C4-2B (cell line): ENCODE data around the gene WBP2.
A peak's percentile ranks its signal among the peaks of the same experiment; 100 is the strongest.
"Not testable (repeated sequence)": the region's sequence is repeated elsewhere in the genome, so short reads cannot be mapped to it uniquely, and the experiment has no call there.

ENCODE experiments used
- H3K27ac ChIP-seq: fragments of 450-650 bp; 2 replicates; pipeline ENCODE4 v1.5.1; 2017
- ZFX ChIP-seq: fragments of 450-650 bp; IDR thresholded peaks from 2 replicates; pipeline ENCODE4 v1.6.1; 2017
- TF ChIP-seq, protein P1 (sequence below): fragments of 450-650 bp; conservative IDR thresholded peaks from 2 replicates; pipeline ENCODE4 v1.5.1; 2017; ENCODE audit warnings: mild to moderate bottlenecking

The WBP2 gene

DNA sequence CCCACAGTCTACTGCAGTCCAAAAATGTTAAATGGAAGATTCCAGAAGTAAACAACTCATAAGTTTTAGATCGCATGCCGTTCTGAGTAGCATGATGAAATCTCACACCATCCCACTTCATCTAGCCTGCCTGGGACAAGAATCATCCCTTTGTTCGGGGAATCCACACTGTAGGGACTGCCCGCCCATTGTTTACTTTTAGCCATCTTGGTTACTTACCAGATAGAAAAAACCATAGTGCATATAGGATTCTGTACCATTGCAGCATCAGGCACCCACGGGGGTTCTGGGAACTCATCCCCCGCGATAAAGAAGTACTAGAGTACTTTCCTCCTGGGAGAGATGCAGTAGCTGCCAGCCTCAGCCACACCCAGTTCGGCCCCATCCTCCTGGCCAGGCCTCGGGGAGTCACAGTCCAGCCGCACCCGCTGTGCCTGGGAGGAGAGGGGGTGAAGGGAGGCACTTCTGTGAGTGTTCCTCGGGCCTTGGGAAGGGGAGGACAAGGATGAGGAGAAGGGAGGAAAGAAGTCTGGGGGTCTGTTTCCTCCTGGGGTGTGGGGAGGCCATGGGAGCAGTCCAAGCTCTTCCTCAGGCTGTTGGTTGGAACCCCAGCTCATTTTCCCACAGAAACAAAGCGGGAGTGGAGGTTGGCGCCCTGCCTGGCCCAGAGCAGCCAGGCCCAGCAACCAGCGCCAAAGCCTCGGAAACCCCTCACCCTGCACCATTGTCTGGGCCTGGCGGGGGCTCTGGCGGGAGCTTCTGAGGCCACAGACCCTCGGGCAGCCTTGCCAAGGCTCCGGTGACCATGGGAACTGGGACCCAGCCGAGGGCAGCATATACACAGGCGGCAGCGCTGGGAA is 14.4 kb upstream of the WBP2 start:
- H3K27ac ChIP-seq: no peak overlapping the region

DNA sequence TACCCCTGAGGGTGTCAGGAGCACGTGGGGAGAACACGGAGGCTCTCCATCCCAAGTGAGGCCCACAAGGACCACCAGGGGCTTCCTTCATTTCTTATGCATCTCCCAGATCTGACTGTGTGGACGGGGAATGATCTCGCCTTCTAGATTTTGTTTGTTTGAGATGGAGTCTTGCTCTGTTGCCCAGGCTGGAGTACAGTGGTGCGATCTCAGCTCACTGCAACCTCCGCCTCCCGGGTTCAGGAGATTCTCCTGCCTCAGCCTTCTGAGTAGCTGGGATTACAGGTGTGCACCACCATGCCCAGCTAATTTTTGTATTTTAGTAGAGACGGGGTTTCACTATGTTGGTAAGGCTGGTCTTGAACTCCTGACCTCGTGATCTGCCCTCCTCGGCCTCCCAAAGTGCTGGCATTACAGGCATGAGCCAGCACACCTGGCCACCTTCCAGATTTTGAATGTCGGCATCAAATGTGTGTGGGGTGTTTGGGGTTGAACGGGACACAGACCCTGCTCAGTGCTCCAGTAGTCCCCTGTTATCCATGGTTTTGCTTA is 13.7 kb upstream of the WBP2 start:
- not testable (repeated sequence) for H3K27ac ChIP-seq

More for the DNA sequence above, 14.4 kb upstream of the WBP2 start:
- TF ChIP-seq, protein P1, sequence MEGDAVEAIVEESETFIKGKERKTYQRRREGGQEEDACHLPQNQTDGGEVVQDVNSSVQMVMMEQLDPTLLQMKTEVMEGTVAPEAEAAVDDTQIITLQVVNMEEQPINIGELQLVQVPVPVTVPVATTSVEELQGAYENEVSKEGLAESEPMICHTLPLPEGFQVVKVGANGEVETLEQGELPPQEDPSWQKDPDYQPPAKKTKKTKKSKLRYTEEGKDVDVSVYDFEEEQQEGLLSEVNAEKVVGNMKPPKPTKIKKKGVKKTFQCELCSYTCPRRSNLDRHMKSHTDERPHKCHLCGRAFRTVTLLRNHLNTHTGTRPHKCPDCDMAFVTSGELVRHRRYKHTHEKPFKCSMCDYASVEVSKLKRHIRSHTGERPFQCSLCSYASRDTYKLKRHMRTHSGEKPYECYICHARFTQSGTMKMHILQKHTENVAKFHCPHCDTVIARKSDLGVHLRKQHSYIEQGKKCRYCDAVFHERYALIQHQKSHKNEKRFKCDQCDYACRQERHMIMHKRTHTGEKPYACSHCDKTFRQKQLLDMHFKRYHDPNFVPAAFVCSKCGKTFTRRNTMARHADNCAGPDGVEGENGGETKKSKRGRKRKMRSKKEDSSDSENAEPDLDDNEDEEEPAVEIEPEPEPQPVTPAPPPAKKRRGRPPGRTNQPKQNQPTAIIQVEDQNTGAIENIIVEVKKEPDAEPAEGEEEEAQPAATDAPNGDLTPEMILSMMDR: no peak
- TF ChIP-seq ZFX: no peak

DNA sequence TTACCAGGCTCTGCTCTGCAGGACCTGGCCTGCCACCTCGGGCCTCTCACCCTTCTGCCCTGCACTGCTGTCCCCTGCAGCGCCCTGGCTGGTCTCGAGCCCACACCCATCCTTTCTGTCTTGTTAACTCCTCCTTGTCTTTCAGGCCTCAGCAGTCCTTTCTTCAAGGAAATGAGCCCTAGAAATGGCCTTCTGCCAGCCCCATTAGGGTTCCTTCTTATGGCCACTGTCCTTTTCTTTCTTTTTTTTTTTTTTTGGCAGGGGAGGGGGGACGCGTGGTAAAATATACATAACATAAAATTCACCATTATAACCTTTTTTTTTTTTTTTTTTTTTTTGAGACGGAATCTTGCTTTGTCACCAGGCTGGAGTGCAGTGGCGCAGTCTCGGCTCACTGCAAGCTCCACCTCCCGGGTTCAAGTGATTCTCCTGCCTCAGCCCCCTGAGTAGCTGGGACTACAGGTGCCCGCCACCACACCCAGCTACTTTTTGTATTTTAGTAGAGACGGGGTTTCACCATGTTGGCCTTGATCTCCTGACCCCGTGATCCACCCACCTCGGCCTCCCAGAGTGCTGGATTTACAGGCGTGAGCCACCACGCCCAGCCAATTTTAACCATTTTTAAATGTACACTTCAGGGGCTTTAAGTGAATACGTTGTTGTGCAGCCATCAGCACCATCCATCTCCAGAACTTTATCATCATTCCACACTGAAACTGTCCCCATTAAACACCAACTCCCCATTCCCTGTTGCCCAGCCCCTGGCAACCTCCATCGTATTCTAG is 10.5 kb upstream of the WBP2 start:
- H3K27ac ChIP-seq: not testable (repeated sequence)

DNA sequence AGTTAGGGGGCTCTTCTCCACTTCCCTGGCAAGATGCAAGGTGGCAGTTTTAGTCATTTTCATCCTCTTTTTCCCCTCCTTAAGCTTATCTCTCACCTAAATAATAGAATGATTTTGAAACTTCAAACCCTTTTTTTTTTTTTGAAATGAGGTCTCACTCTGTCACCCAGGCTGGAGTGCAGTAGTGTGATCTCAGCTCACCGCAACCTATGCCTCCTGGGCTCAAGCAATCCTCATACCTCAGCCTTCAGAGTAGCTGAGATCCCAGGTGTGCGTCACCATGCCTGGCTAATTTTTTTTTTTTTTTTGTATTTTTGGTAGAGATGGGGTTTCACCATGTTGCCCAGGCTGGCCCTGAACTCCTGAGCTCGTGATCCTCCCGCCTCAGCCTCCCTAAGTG is 9.8 kb upstream of the WBP2 start:
- H3K27ac ChIP-seq: not testable (repeated sequence)

DNA sequence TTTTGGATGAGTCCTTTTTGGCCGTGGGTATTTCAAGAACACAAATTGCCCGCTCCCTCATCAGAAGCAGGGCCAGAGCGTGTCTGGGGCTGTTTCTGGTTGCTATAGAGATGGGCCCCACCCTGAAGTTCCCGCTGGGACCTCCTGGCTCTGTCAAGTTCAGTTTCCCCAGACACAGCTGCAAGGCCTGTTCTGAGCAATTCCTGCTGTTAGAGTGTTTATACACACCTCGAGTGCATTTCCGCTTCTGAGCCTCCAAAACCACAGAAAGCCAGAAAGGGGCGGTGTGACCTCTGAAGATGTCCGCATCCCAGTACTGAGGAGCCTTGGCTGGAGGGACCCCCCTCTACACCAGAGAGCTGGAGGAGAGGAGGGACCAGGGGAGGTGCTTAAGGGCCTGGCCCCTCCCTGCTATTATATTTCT is 9.3 kb upstream of the WBP2 start:
- H3K27ac ChIP-seq: no peak overlapping the region

DNA sequence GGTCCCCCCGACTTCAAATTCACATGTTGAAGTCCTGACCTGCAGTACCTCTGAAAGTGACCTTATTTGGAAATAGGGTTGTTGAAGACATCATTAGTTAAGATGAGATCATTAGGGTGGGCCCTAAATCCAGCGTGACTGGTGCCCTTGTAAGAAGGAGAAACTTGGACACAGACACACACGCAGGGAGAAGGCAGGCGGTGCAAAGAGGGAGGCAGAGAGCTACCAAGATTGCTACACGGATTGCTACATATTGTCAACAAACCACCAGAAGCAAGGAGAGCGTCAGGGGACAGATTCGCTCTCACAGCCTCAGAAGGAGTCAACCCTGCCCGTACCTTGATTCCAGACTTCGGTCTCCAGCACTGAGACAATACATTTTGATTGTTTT is 6.8 kb upstream of the WBP2 start:
- H3K27ac ChIP-seq: no peak overlapping the region
- no peak for TF ChIP-seq ZFX
- TF ChIP-seq, protein P1: no peak

More for the DNA sequence above, 9.3 kb upstream of the WBP2 start:
- TF ChIP-seq, protein P1: no peak
- no peak for TF ChIP-seq ZFX

DNA sequence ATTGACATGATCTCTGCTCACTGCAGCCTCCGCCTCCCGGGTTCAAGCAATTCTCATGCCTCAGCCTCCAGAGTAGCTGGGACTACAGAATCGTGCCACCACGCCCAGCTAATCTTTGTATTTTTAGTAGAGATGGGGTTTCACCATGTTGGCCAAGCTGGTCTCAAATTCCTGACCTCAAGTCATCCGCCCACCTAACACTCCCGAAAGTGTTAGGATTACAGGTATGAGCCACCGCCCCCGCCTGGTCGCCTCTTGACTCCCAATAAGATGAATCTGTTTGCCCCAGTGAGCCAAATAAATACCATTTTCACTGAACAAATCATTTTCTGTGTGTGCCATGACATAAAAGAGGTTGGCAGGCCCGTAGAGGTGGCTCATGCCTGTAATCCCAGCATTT is 4.2 kb upstream of the WBP2 start:
- H3K27ac ChIP-seq: not testable (repeated sequence)

DNA sequence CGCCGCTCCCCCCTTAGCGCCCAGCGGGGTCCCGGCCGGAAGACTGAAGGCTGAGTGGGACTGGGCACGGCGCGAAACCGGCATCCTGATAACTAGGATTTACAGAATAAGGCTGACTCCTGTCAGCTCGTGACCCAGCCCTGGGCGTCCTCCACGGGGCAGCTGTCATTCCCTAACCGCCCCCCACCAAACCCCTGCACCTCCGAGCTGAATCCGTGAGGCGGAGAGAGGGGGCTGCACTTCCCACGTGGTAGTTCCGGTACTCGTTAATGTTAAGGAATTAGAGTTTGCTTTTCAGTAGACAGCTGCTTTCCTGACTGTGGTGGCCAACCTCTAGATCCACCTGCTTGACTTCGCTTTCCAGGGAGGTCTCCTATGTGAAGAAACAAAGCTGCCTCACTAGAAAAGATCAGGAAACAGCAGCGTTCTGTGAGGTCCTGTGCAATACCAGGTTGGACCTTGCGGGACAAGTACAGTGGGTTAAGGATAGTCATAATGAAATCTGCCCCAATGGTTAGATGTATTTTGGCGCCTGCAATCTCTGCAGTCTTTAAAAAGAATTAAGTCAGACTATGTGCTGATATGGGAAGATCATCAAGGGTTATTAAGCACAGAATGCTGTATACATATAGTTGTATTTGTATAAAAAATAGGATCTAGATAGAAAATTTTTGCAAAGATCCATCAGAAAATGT is 1.1 kb upstream of the WBP2 start:
- peak overlapping the region; percentile 80 for H3K27ac ChIP-seq
- TF ChIP-seq, protein P1: peak; percentile 31; the same call in 1 of the 2 replicates
- TF ChIP-seq ZFX: no peak

DNA sequence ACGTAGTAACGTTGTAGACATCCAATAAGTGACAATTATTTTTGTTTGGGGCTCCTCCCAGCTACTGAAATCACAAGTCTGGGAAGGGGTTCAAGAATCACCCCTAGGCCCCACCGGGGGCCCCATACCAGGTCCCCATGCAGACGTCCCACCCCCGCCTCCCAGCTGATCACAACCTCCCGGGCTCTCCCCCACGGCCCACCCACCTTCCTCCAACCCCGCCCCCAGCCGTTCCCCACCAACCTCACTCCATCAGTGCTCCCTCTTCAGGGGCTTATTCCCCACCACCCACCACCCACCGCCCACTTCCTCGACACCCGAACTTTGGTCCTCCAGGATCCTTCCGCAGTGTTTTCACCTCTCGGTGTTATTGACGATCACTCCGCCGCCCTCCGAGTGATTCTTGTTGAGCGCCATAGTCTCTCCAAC is 240 bp downstream of the WBP2 start:
- peak overlapping the region; percentile 80 for H3K27ac ChIP-seq
- TF ChIP-seq ZFX: no peak
- TF ChIP-seq, protein P1: no peak
